ENCODE measurements around the gene TLE2. TPM values are rescaled to one million over a fixed set of nuclear protein-coding genes. Genes with fewer than 3 reads are reported as not detected.

TLE2 gene
- total and polyA plus RNA-seq, 9 of the 15 experiments (the other 6 are each of a cell fraction or from before 2014, with no cell fraction given): 0.35 to 13.1 (median 6.2) TPM

DNA sequence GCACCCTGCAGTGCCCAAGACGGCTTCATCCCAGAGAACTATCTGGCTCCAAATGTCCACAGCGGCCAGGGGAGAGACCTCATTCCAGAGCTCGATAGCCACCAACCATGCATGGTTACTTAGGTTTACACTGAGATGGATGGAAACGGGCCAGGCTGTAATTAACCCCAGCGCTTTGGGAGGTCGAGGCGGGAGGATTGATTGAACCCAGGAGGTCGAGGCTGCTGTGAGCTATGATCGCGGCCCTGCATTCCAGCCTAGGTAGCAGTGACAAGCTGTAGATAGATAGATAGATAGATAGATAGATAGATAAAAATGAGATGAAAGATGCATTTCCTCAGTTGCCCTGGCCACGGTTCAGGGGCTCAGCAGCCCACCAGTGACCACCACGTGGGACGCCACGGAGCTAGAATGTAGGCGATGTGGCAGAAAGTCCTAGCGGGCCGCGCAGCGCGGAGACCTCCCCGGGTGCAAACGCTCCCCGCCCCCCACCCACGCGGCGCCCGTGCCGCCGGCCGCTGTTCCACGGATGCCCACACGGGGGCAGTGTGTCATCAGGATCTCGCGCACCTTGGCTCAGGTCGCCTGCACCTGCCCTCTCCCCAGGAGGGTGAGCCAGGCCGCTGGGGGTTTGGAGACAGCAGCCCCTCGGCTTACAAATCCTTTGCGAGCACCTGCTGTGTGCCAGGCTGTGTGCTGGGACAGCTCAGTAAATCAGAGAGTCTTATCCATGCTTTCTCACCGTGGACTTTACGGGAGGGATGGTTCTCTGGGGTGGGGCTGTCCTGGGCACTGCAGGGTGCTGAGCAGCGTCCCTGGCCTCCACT lies 46.7 kb upstream of the TLE2 start (continued):
- TF ChIP-seq, protein P1, sequence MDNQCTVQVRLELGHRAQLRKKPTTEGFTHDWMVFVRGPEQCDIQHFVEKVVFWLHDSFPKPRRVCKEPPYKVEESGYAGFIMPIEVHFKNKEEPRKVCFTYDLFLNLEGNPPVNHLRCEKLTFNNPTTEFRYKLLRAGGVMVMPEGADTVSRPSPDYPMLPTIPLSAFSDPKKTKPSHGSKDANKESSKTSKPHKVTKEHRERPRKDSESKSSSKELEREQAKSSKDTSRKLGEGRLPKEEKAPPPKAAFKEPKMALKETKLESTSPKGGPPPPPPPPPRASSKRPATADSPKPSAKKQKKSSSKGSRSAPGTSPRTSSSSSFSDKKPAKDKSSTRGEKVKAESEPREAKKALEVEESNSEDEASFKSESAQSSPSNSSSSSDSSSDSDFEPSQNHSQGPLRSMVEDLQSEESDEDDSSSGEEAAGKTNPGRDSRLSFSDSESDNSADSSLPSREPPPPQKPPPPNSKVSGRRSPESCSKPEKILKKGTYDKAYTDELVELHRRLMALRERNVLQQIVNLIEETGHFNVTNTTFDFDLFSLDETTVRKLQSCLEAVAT (IDR thresholded peaks at IDR 0.05): no peak
- TF ChIP-seq GTF2E2 (tag; IDR thresholded peaks at IDR 0.05) (no peak), CHD2 (IDR thresholded peaks at IDR 0.05; ENCODE audit: low read depth, low read length) (peak; percentile 78), HDAC1 (IDR thresholded peaks at IDR 0.05) (no peak), CBX5 (IDR thresholded peaks at IDR 0.05; ENCODE audit: borderline replicate concordance, low read depth) (no peak), HDAC8 (tag; IDR thresholded peaks at IDR 0.05) (no peak), SMC3 (conservative IDR thresholded peaks at IDR 0.05; ENCODE audit: insufficient read depth, low read depth, low read length) (peak; percentile 74), MED1 (CRISPR knock-in tag; IDR thresholded peaks at IDR 0.05; ENCODE audit: borderline replicate concordance) (no peak), ZBTB7A (IDR thresholded peaks at IDR 0.05; ENCODE audit: borderline replicate concordance, control insufficient read depth, low read depth, low read length) (peak; percentile 76; the same call in 1 of the 2 replicates), ATF1 (CRISPR knock-in tag; IDR thresholded peaks at IDR 0.05) (no peak), ATF1 (tag; IDR thresholded peaks at IDR 0.05) (peak; percentile 48; the same call in 1 of the 2 replicates), ZNF197 (CRISPR knock-in tag; IDR thresholded peaks at IDR 0.05; ENCODE audit: low read depth) (no peak), SAFB (IDR thresholded peaks at IDR 0.05; ENCODE audit: borderline replicate concordance, low read depth, low read length) (0 out of 2 replicates have a peak, but pooled peaks have one; percentile 54), CREM (IDR thresholded peaks at IDR 0.05; ENCODE audit: low read depth) (peak; percentile 45; the same call in 1 of the 2 replicates), ZNF584 (CRISPR knock-in tag; IDR thresholded peaks at IDR 0.05; ENCODE audit: low read depth) (no peak), MCM7 (IDR thresholded peaks at IDR 0.05) (no peak)
- TF ChIP-seq, protein P2, sequence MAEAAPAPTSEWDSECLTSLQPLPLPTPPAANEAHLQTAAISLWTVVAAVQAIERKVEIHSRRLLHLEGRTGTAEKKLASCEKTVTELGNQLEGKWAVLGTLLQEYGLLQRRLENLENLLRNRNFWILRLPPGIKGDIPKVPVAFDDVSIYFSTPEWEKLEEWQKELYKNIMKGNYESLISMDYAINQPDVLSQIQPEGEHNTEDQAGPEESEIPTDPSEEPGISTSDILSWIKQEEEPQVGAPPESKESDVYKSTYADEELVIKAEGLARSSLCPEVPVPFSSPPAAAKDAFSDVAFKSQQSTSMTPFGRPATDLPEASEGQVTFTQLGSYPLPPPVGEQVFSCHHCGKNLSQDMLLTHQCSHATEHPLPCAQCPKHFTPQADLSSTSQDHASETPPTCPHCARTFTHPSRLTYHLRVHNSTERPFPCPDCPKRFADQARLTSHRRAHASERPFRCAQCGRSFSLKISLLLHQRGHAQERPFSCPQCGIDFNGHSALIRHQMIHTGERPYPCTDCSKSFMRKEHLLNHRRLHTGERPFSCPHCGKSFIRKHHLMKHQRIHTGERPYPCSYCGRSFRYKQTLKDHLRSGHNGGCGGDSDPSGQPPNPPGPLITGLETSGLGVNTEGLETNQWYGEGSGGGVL (CRISPR knock-in tag; IDR thresholded peaks at IDR 0.05): no peak
- TF ChIP-seq, protein P3, sequence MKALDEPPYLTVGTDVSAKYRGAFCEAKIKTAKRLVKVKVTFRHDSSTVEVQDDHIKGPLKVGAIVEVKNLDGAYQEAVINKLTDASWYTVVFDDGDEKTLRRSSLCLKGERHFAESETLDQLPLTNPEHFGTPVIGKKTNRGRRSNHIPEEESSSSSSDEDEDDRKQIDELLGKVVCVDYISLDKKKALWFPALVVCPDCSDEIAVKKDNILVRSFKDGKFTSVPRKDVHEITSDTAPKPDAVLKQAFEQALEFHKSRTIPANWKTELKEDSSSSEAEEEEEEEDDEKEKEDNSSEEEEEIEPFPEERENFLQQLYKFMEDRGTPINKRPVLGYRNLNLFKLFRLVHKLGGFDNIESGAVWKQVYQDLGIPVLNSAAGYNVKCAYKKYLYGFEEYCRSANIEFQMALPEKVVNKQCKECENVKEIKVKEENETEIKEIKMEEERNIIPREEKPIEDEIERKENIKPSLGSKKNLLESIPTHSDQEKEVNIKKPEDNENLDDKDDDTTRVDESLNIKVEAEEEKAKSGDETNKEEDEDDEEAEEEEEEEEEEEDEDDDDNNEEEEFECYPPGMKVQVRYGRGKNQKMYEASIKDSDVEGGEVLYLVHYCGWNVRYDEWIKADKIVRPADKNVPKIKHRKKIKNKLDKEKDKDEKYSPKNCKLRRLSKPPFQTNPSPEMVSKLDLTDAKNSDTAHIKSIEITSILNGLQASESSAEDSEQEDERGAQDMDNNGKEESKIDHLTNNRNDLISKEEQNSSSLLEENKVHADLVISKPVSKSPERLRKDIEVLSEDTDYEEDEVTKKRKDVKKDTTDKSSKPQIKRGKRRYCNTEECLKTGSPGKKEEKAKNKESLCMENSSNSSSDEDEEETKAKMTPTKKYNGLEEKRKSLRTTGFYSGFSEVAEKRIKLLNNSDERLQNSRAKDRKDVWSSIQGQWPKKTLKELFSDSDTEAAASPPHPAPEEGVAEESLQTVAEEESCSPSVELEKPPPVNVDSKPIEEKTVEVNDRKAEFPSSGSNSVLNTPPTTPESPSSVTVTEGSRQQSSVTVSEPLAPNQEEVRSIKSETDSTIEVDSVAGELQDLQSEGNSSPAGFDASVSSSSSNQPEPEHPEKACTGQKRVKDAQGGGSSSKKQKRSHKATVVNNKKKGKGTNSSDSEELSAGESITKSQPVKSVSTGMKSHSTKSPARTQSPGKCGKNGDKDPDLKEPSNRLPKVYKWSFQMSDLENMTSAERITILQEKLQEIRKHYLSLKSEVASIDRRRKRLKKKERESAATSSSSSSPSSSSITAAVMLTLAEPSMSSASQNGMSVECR (CRISPR knock-in tag; IDR thresholded peaks at IDR 0.05): 0 out of 2 replicates have a peak, but pooled peaks have one; percentile 26
- TF ChIP-seq, protein P4, sequence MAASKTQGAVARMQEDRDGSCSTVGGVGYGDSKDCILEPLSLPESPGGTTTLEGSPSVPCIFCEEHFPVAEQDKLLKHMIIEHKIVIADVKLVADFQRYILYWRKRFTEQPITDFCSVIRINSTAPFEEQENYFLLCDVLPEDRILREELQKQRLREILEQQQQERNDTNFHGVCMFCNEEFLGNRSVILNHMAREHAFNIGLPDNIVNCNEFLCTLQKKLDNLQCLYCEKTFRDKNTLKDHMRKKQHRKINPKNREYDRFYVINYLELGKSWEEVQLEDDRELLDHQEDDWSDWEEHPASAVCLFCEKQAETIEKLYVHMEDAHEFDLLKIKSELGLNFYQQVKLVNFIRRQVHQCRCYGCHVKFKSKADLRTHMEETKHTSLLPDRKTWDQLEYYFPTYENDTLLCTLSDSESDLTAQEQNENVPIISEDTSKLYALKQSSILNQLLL (CRISPR knock-in tag; IDR thresholded peaks at IDR 0.05; ENCODE audit: borderline replicate concordance): no peak
